Astrocyte (in vitro differentiated cells and primary cell): Measurements from ENCODE around the gene KRT17.

Experiments used
- EZH2 ChIP-seq: IDR thresholded peaks from 2 replicates; pipeline ENCODE4 v1.6.1; 2012; ENCODE audit warnings: mild to moderate bottlenecking, low read length, inconsistent platforms; ENCODE audit not compliant: insufficient read depth
- TF ChIP-seq, protein P1 (sequence below): IDR thresholded peaks from 2 replicates; pipeline ENCODE4 v1.5.1; 2011; ENCODE audit warnings: low read depth, mild to moderate bottlenecking, inconsistent platforms, low read length, moderate library complexity; ENCODE audit not compliant: insufficient read depth

DNA sequence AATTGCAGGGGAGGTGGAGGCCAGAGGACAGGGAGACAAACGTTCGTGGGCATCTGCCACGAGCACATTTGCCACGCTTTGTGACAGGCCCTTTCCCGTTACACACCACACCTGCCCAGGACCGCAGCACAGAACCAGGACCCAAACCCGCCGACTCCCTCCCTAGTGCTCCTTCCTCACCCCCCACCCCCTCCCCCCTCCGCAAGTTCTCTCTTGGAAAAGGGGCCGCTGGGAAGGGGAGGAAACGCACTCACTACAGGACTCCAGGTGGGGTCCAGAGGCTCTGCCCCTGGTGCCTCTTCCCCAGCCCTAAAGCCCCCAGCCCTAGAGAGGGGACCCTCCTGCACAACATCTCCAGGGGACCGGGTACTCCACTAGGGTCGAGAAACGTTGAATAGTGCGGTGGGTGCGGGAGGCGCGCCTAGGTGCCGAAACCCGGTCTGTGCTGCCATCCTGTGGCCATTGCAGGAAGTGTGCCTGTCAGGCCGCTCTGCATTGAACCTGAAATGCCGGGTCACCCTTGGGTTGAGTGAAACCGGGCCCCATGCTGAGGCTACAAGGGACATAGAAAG is 42.4 kb upstream of the KRT17 start:
- TF ChIP-seq, protein P1, sequence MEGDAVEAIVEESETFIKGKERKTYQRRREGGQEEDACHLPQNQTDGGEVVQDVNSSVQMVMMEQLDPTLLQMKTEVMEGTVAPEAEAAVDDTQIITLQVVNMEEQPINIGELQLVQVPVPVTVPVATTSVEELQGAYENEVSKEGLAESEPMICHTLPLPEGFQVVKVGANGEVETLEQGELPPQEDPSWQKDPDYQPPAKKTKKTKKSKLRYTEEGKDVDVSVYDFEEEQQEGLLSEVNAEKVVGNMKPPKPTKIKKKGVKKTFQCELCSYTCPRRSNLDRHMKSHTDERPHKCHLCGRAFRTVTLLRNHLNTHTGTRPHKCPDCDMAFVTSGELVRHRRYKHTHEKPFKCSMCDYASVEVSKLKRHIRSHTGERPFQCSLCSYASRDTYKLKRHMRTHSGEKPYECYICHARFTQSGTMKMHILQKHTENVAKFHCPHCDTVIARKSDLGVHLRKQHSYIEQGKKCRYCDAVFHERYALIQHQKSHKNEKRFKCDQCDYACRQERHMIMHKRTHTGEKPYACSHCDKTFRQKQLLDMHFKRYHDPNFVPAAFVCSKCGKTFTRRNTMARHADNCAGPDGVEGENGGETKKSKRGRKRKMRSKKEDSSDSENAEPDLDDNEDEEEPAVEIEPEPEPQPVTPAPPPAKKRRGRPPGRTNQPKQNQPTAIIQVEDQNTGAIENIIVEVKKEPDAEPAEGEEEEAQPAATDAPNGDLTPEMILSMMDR = peak; percentile 75
- no peak for TF ChIP-seq EZH2
